GM23338 (cell line): ENCODE data around the gene NDST1. TPM values are rescaled to one million over a fixed set of nuclear protein-coding genes. Genes with fewer than 3 reads are reported as not detected.

Experiments
- ATAC-seq: fragments of 200-7000 bp; cut with Tn5 transposase; 3 replicates; pipeline ENCODE4 v1.9.1; 2020
- DNase-seq: peaks from one replicate; pipeline ENCODE4 v3.0.0-alpha.2; 2015; ENCODE audit warnings: low spot score
- H2AFZ ChIP-seq: fragments of 200-600 bp; sonication (generic); 2 replicates; pipeline ENCODE4 v1.8.0; 2016; ENCODE audit warnings: antibody characterized with exemption, mild to moderate bottlenecking, moderate library complexity
- H3F3A ChIP-seq: fragments of 200-600 bp; sonication (generic); replicated peaks from 2 replicates; pipeline ENCODE4 v1.8.0; 2017; ENCODE audit warnings: antibody characterized with exemption, mixed run types, low read depth
- H3K27ac ChIP-seq: fragments of 200-600 bp; sonication (generic); 2 replicates; pipeline ENCODE4 v1.6.1; 2016; ENCODE audit warnings: low read depth
- H3K27me3 ChIP-seq: fragments of 200-600 bp; sonication (generic); 2 replicates; pipeline ENCODE4 v1.8.0; 2016; ENCODE audit warnings: mild to moderate bottlenecking, mixed run types, moderate library complexity; ENCODE audit not compliant: insufficient read depth
- H3K36me3 ChIP-seq: fragments of 200-600 bp; sonication (generic); 2 replicates; pipeline ENCODE4 v1.8.0; 2016; ENCODE audit warnings: mild to moderate bottlenecking; ENCODE audit not compliant: insufficient read depth
- H3K4me1 ChIP-seq: fragments of 200-600 bp; sonication (generic); 2 replicates; pipeline ENCODE4 v1.8.0; 2016; ENCODE audit warnings: mild to moderate bottlenecking, moderate library complexity; ENCODE audit not compliant: insufficient read depth
- H3K4me2 ChIP-seq: fragments of 200-600 bp; sonication (generic); 2 replicates; pipeline ENCODE4 v1.7.1; 2017; ENCODE audit warnings: mixed run types
- H3K4me3 ChIP-seq: fragments of 200-600 bp; sonication (generic); 2 replicates; pipeline ENCODE4 v1.6.1; 2016; ENCODE audit warnings: mixed run types
- H3K79me2 ChIP-seq: fragments of 200-600 bp; sonication (generic); replicated peaks from 2 replicates; pipeline ENCODE4 v1.8.0; 2017; ENCODE audit warnings: mild to moderate bottlenecking; ENCODE audit not compliant: insufficient read depth
- H3K9me2 ChIP-seq: fragments of 200-600 bp; sonication (generic); 2 replicates; pipeline ENCODE4 v1.8.0; 2017; ENCODE audit not compliant: insufficient read depth
- H4K20me1 ChIP-seq: fragments of 200-600 bp; sonication (generic); replicated peaks from 2 replicates; pipeline ENCODE4 v1.8.0; 2017; ENCODE audit warnings: mild to moderate bottlenecking; ENCODE audit not compliant: insufficient read depth
- H3K27ac Mint-ChIP-seq: 2 replicates; pipeline ENCODE4 v1.8.0; 2020; ENCODE audit warnings: inconsistent platforms, mild to moderate bottlenecking, moderate library complexity, mixed read lengths
- H3K27me3 Mint-ChIP-seq: 3 replicates; pipeline ENCODE4 v1.8.0; 2022; ENCODE audit warnings: low read depth, mild to moderate bottlenecking, moderate library complexity, mixed read lengths, inconsistent platforms; ENCODE audit not compliant: insufficient read depth, poor library complexity
- H3K36me3 Mint-ChIP-seq: 3 replicates; pipeline ENCODE4 v1.8.0; 2021; ENCODE audit warnings: low read depth, mild to moderate bottlenecking, inconsistent platforms, moderate library complexity, mixed read lengths
- H3K4me1 Mint-ChIP-seq: 3 replicates; pipeline ENCODE4 v1.8.0; 2020; ENCODE audit warnings: mild to moderate bottlenecking, inconsistent platforms, mixed read lengths
- H3K4me3 Mint-ChIP-seq: 3 replicates; pipeline ENCODE4 v1.8.0; 2021; ENCODE audit warnings: moderate library complexity, mild to moderate bottlenecking, inconsistent platforms, mixed read lengths
- H3K9me3 Mint-ChIP-seq: 3 replicates; pipeline ENCODE4 v1.8.0; 2020; ENCODE audit warnings: moderate library complexity, mild to moderate bottlenecking, inconsistent platforms, mixed read lengths
- CREB1 ChIP-seq: fragments of 250-450 bp; sonication (Bioruptor Pico); IDR thresholded peaks from 2 replicates; pipeline ENCODE4 v1.5.0; 2020; ENCODE audit warnings: low read depth, mild to moderate bottlenecking, moderate library complexity
- JUNB ChIP-seq: IDR thresholded peaks from one replicate; pipeline ENCODE4 v1.6.1; 2016; ENCODE audit warnings: antibody characterized with exemption; ENCODE audit not compliant: unreplicated experiment
- NANOG ChIP-seq: IDR thresholded peaks from 2 replicates; pipeline ENCODE4 v1.6.1; 2016; ENCODE audit warnings: antibody characterized with exemption, borderline replicate concordance
- REST ChIP-seq: IDR thresholded peaks from one replicate; pipeline ENCODE4 v1.6.1; 2018; ENCODE audit warnings: antibody characterized with exemption; ENCODE audit not compliant: unreplicated experiment
- ZNF114 ChIP-seq: fragments of 250-450 bp; sonication (Bioruptor Pico); IDR thresholded peaks from 2 replicates; pipeline ENCODE4 v1.5.0; 2020; ENCODE audit warnings: mild to moderate bottlenecking, moderate library complexity
- ZNF331 ChIP-seq: fragments of 250-450 bp; sonication (Bioruptor Pico); IDR thresholded peaks from 2 replicates; pipeline ENCODE4 v1.5.0; 2020; ENCODE audit warnings: low read depth, mild to moderate bottlenecking, moderate library complexity
- polyA plus RNA-seq: library from polyadenylated mRNA; unstranded; fragments of >200 nt; fragmentation: Nextera tagmentation; extraction: Ambion mirVana; gene quantifications from 2 replicates; pipeline ENCODE4 v1.2.1, GENCODE V29; 2016
- total RNA-seq: library from RNA; depleted of rRNA; stranded (reverse); fragments of >200 nt; shearing (Covaris generic); gene quantifications from 2 replicates; pipeline ENCODE4 v1.2.3, GENCODE V29; 2014
- TF ChIP-seq, protein P1 (sequence below): IDR thresholded peaks from 2 replicates; pipeline ENCODE4 v1.6.1; 2016; ENCODE audit warnings: antibody characterized with exemption
- TF ChIP-seq, protein P2 (sequence below), 2 experiments: fragments of 200-600 bp in 1 of 2; sonication (generic) in 1 of 2; conservative IDR thresholded peaks; 2 replicates each; pipeline versions ENCODE4 v1.5.1 to v1.6.1; 2016 to 2017; ENCODE audit warnings: antibody characterized with exemption in 2 of 2, low read depth in 2 of 2, mild to moderate bottlenecking in 2 of 2, moderate library complexity in 1 of 2

NDST1 gene
- total and polyA plus RNA-seq, 2 experiments from 2014 or later, result 7.3 to 85.0 TPM

DNA sequence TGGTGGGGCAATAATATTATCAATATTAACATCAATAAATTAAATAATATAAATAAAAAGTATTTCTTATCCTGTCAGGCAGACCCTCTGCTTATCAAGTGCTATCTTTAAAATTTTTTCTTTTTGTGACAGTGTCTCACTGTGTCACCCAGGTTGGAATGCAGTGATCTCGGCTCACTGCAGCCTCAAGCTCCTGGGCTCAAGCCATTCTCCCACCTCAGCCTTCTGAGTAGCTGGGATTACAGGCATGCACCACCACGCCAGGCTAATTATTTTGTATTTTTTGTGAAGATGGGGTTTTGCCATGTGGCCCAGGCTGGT lies 53.2 kb downstream of the NDST1 start:
- no peak overlapping the region for H3K27ac Mint-ChIP-seq
- DNase-seq (no peak), ATAC-seq (no peak)
- peaks cover 26% of the 10 kb centered on the region for H3K4me1 Mint-ChIP-seq
- Histone ChIP-seq H3K9me2 (no peaks in the 10 kb centered on the region), H3K4me3 (no peak overlapping the region), H3K27ac (no peak overlapping the region), H3F3A (no peaks in the 10 kb centered on the region), H2AFZ (no peak overlapping the region), H3K4me1 (0 out of 2 replicates have a peak, but pooled peaks cover 11% of the 10 kb centered on the region), H3K36me3 (no peaks in the 10 kb centered on the region), H3K79me2 (no peaks in the 10 kb centered on the region), H3K27me3 (no peaks in the 10 kb centered on the region), H4K20me1 (0 out of 2 replicates have a peak, but pooled peaks cover 3% of the 10 kb centered on the region), H3K4me2 (no peak overlapping the region)
- H3K9me3 Mint-ChIP-seq, result peaks cover 13% of the 10 kb centered on the region; the same call in 2 of the 3 replicates
- TF ChIP-seq REST (no peak), ZNF331 (CRISPR knock-in tag) (no peak), NANOG (no peak), CREB1 (CRISPR knock-in tag) (no peak), JUNB (no peak)
- TF ChIP-seq, protein P1, sequence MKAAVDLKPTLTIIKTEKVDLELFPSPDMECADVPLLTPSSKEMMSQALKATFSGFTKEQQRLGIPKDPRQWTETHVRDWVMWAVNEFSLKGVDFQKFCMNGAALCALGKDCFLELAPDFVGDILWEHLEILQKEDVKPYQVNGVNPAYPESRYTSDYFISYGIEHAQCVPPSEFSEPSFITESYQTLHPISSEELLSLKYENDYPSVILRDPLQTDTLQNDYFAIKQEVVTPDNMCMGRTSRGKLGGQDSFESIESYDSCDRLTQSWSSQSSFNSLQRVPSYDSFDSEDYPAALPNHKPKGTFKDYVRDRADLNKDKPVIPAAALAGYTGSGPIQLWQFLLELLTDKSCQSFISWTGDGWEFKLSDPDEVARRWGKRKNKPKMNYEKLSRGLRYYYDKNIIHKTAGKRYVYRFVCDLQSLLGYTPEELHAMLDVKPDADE, result no peak
- TF ChIP-seq, protein P2, sequence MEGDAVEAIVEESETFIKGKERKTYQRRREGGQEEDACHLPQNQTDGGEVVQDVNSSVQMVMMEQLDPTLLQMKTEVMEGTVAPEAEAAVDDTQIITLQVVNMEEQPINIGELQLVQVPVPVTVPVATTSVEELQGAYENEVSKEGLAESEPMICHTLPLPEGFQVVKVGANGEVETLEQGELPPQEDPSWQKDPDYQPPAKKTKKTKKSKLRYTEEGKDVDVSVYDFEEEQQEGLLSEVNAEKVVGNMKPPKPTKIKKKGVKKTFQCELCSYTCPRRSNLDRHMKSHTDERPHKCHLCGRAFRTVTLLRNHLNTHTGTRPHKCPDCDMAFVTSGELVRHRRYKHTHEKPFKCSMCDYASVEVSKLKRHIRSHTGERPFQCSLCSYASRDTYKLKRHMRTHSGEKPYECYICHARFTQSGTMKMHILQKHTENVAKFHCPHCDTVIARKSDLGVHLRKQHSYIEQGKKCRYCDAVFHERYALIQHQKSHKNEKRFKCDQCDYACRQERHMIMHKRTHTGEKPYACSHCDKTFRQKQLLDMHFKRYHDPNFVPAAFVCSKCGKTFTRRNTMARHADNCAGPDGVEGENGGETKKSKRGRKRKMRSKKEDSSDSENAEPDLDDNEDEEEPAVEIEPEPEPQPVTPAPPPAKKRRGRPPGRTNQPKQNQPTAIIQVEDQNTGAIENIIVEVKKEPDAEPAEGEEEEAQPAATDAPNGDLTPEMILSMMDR (conservative IDR thresholded peaks at IDR 0.05; ENCODE audit: low read depth in 2 of 2), result no peak
- no peak overlapping the region for H3K4me3 Mint-ChIP-seq
- H3K36me3 Mint-ChIP-seq, result peaks cover 5% of the 10 kb centered on the region; the same call in 2 of the 3 replicates
- peaks cover 14% of the 10 kb centered on the region for H3K27me3 Mint-ChIP-seq

DNA sequence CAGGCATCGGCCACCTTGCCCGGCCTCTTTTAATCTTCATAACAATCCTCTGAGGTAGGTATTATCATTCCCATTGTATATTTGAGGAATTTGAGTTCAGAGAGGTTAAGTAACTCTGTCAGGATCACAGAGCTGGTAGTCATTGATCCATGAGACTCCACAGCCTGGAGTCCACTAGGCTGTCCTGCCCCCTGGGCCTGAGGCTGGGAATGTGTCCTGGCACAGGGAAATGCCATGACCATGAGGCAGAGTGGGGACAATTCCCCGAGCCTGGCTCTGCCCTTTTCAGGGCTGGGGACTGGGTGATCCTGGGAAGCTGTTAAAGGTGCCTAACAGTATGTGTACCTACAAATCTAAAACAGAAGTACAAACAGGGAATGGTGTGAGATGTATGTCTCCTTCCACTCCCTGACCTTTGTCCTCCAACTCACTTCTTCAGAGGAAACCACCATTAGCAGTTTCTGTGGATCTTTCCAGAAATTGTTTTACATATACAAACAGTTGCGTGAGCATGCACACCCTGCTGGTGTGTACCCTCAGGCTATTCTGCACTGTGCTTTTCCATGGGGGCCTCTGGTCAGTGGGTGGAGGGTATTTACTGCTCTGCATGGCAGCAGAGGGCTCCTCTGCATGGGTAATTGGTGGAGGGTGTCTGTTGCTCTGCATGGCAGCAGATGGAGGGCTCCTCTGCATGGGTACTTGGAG lies 53.8 kb downstream of the NDST1 start:
- H2AFZ ChIP-seq, result no peak overlapping the region
- no peak overlapping the region for H3K4me3 ChIP-seq
- H3F3A ChIP-seq, result no peaks in the 10 kb centered on the region
- Mint-ChIP-seq H3K27me3 (peaks cover 14% of the 10 kb centered on the region), H3K27ac (no peak overlapping the region), H3K36me3 (peaks cover under 1% of the 10 kb centered on the region; the same call in 2 of the 3 replicates), H3K9me3 (peaks cover 13% of the 10 kb centered on the region; the same call in 2 of the 3 replicates), H3K4me3 (no peak overlapping the region), H3K4me1 (peaks cover 22% of the 10 kb centered on the region)
- no peaks in the 10 kb centered on the region for H3K27me3 ChIP-seq
- no peaks in the 10 kb centered on the region for H4K20me1 ChIP-seq
- no peak overlapping the region for H3K27ac ChIP-seq
- 0 out of 2 replicates have a peak, but pooled peaks cover 11% of the 10 kb centered on the region for H3K4me1 ChIP-seq
- no peaks in the 10 kb centered on the region for H3K79me2 ChIP-seq
- DNase-seq (no peak), ATAC-seq (no peak)
- H3K36me3 ChIP-seq, result no peaks in the 10 kb centered on the region
- TF ChIP-seq, protein P2 (conservative IDR thresholded peaks at IDR 0.05; ENCODE audit: low read depth in 2 of 2), result no peak
- TF ChIP-seq ZNF331 (CRISPR knock-in tag) (no peak), NANOG (no peak), ZNF114 (CRISPR knock-in tag) (no peak)
- no peak overlapping the region for H3K4me2 ChIP-seq
- H3K9me2 ChIP-seq, result no peaks in the 10 kb centered on the region
